ENCODE data around the gene NEAT1. TPM values are rescaled to one million over a fixed set of nuclear protein-coding genes. Genes with fewer than 3 reads are reported as not detected.
"Not testable (repeated sequence)": the region's sequence is repeated elsewhere in the genome, so short reads cannot be mapped to it uniquely, and the experiment has no call there.

Gene NEAT1
- polyA plus RNA-seq, 3 donors: 98.2 to 228 (median 107) TPM

GRCh38 chr11:65404210-65404609, 18.4 kb upstream of the NEAT1 start:
- no peak for DNase-seq (ENCODE audit: low read depth in 3 of 3, low spot score in 2 of 3)

DNA sequence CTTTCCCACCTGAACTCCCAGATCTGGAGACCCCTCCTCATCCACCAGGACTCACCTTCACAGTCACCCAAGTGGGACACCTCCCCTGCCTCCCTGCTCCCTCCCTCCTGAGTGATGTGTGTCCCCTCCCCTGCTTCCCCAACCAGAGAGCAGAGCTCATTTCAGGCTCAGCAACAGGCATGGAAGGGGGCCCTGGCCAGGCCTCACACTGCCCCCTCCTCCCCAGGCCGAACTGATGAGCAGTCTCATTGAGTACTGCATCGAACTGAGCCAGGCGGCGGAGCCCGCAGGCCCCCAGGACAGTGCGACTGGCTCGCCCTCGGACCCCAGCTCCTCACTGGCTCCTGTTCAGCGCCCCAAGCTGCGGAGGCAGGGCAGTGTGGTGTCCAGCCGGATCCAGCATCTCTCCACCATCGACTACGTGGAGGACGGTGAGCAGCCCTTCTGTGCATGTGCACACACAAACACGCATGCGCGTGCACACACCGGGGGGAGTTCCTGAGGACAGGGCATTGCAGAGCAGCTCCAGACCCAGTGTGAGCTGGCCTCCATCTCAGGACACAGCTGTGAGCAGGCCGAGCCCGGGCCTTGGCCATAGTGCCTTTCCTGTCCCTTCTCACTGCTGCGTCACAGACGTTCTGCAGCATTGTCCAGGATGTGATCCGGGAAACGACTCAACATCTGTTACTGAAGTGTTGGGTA, 17.8 kb upstream of the NEAT1 start:
- no peak for DNase-seq (ENCODE audit: low read depth in 3 of 3, low spot score in 2 of 3)

DNA sequence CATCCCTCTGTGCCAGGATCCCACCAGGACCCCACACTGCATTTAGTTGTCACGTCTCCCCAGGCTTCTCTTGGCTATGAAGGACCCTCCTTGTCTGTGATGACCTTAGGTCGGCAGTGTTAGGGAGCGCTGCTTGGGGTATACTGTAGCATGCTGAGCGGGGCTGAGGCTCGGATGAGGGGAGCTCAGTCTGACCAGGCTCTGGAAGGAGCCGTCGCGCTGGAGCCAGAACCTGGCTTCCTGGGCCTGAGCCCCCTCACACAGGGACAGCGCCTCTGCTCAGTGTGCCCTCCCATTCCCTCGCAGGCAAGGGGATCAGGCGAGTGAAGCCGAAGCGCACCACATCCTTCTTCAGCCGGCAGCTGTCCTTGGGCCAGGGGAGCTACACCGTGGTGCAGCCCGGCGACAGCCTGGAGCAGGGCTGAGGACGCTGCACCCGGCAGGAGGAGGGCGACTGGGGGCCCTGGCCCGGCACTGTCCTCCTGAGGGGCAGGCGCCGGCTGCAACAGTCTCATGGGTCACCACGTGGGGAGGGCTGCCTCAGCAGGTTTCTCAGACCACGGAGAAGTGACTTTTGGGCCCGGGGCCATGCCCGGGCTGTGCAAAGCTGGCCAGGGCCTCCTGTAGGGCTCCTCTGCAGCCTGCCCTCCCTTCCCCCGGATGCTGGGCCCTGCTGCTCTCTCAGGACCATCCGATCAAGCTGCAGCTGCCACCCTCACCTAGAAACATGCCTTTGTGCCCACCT, 11.5 kb upstream of the NEAT1 start:
- no peak for DNase-seq (ENCODE audit: low read depth in 3 of 3, low spot score in 2 of 3)

DNA sequence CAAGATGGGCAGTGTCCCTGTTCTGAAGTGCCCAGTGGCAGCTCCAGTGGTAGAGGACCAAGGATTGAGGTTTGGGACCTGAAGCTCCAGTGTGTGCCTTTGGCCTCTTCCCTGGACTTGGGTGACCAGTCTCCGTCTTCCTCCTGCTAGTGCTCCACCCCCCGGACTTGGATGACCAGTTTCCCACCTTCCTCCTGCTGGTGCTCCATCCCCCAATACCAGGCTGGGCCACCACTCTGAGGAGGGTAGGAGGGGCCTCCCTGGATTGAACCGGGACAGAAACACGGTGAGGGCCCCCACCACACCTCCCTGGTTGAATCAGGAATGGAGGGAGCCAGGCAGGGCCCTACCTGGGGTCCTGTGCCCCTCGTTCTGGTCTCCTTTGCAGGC, 10.9 kb upstream of the NEAT1 start:
- DNase-seq (ENCODE audit: low read depth in 3 of 3, low spot score in 2 of 3): no peak

DNA sequence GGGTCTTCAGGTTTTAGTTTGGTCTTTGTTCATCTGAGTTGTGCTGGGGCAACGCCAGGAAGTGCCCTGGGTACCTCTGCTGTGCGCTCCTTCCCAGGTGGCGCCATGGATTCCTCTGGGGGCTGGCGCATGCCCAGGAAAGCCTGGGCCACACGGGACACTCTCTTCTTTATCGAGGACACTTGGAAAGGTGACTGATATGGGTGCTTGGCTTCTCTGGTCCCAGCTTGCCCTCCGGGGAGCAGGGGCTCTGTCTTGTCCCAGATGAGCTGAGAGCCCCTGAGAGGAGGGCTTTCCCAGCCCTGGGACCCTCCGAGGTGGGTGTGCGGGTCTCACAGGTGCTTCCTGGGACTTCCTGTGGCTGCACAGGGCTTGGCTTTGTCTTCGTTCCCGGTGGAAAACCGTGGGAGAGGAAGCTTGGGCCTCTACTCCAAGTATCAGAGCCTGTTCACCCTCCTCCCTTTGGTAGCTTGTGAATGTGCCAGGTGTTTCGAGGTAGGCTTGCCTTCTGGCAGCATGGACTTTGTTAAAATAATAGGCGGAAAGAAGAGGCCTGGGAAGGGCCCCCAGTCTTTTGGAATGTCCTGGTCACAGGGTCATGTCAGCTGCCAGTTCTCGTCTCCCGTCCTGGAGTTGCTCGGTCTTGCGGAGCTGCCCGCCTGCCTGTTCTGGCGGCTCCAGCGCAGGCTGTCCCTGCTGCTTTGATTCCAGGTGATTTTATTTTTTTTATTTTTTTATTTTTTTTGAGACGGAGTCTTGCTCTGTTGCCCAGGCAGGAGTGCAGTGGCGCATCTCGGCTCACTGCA, 10.1 kb upstream of the NEAT1 start:
- DNase-seq (ENCODE audit: low read depth in 3 of 3, low spot score in 2 of 3): no peak

DNA sequence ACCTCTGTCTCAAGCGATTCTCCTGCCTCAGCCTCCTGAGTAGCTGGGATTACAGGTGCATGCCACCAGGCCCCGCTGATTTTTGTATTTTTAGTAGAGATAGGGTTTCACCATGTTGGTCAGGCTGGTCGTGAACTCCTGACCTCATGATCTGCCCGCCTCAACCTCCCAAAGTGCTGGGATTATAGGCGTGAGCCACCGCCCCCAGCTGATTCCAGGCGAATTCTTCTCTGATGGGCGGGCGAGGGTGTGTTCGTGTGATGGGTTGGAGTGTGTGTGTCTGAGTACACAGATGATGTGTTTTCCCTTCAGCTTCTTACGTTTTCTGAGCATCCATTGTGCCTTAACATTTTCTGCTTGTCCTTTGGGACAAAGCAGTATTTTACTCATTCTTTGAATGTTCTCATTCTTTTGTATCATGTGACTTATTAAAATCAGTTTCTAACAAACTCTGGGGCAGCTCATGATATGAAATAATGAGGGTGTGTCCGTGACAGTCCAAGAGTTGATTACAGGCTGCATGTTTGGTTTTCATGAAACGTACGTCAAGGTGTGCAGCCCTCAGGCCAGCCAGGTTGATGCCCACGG, 9.4 kb upstream of the NEAT1 start:
- DNase-seq (ENCODE audit: low read depth in 3 of 3, low spot score in 2 of 3): not testable (repeated sequence)

DNA sequence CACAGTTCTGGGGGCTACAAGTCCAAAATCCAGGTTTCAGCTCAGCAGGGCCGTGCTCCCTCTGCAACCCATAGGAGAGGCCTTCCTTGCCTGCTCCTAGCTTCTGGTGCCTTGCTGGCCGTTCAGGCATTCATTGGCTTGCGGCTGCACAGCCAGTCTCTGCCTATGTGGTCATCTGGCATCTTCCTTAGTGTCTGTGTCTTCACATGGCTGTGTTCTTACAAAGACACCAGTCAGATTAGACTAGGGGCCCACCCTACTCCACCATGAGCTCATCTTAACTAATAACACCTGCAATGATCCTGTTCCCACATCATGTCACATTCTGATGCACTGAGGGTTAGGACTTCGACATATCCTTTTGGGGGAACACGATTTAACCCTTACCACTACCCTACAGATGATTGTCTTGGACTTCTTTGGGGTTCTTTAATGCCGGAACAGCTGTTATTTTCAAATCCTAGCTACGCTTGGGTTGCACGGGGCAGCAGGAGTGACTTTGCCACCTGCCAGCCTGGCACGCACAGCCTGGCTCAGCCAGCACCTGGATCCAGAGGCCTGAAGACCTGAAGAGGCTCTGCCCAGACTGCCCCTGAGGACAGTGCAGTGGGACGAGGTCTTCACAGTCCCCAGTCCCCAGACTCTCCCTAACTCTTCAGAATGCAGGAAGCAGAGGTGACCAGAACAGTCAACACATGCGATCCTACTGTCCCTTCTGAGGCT, 7.7 kb upstream of the NEAT1 start:
- no peak for DNase-seq (ENCODE audit: low read depth in 3 of 3, low spot score in 2 of 3)

- no peak for DNase-seq (ENCODE audit: low read depth in 3 of 3, low spot score in 2 of 3)
These were observed 6.9 kb upstream of the NEAT1 start for GRCh38 chr11:65415499-65416340.

DNA sequence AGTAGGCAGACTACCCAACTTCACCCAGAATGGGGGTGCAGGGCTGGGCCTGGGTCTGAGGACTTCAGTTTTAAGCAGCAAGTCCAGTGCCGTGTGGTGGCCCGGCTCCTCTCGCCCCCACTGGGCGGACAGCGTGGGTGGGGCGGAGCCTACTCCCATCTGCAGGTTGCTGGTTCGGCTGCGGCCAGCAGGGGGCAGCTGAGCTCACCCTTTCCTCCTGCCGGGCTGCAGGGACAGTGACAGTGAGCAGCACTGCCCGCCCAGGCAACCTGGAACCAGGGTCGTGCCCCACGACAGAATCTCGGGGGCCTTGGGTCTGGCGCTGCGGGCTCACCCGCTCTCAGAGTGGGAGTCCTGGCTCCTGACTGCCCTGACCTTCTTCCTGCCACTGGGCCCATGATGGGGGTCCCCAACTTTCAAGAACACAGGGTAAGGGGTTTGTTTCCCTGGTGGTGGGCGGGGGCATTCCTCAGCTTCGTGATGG, 6.2 kb upstream of the NEAT1 start:
- no peak for DNase-seq (ENCODE audit: low read depth in 3 of 3, low spot score in 2 of 3)

GRCh38 chr11:65416841-65417701, 5.5 kb upstream of the NEAT1 start:
- DNase-seq (ENCODE audit: low read depth in 3 of 3, low spot score in 2 of 3): no peak

DNA sequence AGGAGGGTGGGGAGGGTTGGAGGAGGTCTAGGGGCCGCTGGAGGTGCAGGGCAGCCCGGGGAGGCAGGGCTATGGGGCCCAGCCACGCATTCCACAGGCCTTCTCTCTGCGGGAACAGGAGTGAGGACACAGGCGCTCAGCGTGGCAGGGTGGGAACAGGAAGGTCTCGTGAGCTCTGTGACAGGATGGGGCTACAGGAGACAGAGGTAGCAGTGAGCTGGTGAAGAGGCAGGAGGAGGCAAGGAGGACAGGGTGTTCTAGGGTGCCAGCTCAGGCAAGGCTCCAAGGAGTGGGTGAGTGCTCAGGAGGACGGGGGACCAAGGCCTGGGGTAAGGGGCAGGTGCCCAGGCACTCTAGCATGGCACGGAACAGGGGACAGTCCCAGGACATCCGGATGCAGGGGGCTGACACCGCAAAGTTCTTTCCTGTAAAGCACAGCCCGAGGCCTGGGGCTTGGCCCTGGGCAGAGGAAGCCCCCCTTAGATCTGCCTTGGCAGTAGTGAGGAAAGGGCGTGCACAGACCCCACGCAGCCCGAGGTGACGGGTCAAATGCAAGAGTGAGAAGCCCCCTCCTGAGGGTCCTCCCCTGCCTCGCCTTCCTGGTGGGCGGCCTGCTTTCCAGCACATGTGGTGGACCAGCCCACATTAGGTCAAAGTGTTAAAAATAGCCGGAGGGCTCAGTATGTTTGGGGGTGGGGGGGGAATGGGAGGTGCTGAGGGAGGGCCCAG, 4.7 kb upstream of the NEAT1 start:
- no peak for DNase-seq (ENCODE audit: low read depth in 3 of 3, low spot score in 2 of 3)

GRCh38 chr11:65418431-65418680, 4.2 kb upstream of the NEAT1 start:
- DNase-seq (ENCODE audit: low read depth in 3 of 3, low spot score in 2 of 3): no peak

GRCh38 chr11:65418681-65419459, 3.7 kb upstream of the NEAT1 start:
- peak; percentile 82 to 92 (median 90) for DNase-seq (ENCODE audit: low read depth in 3 of 3, low spot score in 2 of 3)

GRCh38 chr11:65419460-65419771, 3.2 kb upstream of the NEAT1 start:
- no peak for DNase-seq (ENCODE audit: low read depth in 3 of 3, low spot score in 2 of 3)

DNA sequence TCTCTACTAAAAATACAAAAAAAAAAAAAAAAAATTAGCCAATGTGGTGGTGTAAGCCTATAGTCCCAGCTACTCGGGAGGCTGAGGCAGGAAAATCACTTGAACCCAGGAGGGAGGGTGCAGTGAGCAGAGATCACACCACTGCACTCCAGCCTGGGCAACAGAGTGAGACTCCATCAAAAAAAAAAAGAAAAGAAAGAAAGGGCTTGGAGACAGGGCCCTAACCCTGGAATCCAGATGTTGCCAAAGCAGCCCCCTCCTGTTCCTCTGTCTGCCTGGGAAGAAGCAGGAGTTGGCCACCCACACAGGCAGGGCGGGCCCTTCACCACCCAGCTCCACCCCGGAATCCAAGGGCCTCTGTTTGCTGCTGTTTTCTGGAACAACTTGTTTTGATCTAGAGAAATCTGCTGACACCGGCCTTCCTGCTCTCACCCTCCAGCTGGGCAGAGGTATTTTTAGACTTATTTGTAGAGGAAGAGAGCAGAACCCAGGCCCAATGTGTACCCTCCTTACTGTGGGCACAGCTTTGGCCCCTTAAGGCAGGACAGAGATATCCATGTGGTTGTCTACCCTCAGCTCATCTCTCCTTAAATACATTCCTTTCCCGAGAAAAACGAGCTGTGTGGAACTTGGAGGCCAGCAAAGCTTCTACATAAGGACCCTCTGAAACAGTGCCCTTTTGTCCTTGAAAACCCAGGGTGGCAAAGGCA, 2.7 kb upstream of the NEAT1 start:
- no peak for DNase-seq (ENCODE audit: low read depth in 3 of 3, low spot score in 2 of 3)

DNA sequence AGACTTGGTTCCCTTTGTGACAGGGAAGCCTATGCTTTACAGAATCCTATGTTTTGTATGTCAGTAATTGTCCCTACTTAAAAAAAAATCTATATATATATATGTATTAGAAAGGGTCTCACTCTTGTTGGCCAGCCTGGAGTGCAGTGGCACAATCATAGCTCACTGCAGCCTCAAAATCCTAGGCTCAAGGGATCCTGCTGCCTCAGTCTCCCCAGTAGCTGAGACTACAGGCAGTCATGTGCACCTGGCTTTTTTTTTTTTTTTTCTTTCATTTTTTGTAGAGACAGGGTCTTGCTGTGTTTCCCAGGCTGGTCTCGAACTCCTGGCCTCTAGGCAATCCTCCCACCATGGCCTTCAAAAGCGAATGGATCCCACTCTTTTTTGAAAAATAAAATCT, 2.1 kb upstream of the NEAT1 start:
- no peak for DNase-seq (ENCODE audit: low read depth in 3 of 3, low spot score in 2 of 3)

Measured in right renal cortex interstitium (tissue), 3 donors.